HepG2 (cell line): ENCODE measurements around the gene RTCA. TPM values are rescaled to one million over a fixed set of nuclear protein-coding genes. Genes with fewer than 3 reads are reported as not detected.
A peak's percentile ranks its signal among the peaks of the same experiment; 100 is the strongest.

Source experiments
- AHR ChIP-seq: IDR thresholded peaks from 2 replicates; pipeline ENCODE4 v1.6.1; 2018; ENCODE audit warnings: missing genetic modification reagents, missing compliant biosample characterization
- ATM ChIP-seq: fragments of 450-650 bp; IDR thresholded peaks from 2 replicates; pipeline ENCODE4 v1.7.1; 2017; ENCODE audit warnings: mild to moderate bottlenecking, borderline replicate concordance
- ERF ChIP-seq: IDR thresholded peaks from 2 replicates; pipeline ENCODE4 v1.6.1; 2018; ENCODE audit warnings: missing biosample characterization, missing genetic modification reagents
- KDM5B ChIP-seq: sonication (generic); formaldehyde crosslinking; IDR thresholded peaks from 2 replicates; pipeline ENCODE4 v1.4.0; 2020; ENCODE audit warnings: missing genetic modification reagents, mild to moderate bottlenecking, borderline replicate concordance
- MEIS1 ChIP-seq: sonication (generic); formaldehyde crosslinking; IDR thresholded peaks from 2 replicates; pipeline ENCODE4 v1.9.0; 2021; ENCODE audit warnings: mild to moderate bottlenecking, missing genetic modification reagents, moderate library complexity, borderline replicate concordance
- MTA3 ChIP-seq: sonication (generic); formaldehyde crosslinking; IDR thresholded peaks from 2 replicates; pipeline ENCODE4 v1.4.0; 2020; ENCODE audit warnings: missing genetic modification reagents
- NFE2 ChIP-seq: sonication (generic); formaldehyde crosslinking; IDR thresholded peaks from 2 replicates; pipeline ENCODE4 v1.4.0; 2020; ENCODE audit warnings: missing genetic modification reagents
- NFIC ChIP-seq: IDR thresholded peaks from 2 replicates; pipeline ENCODE4 v1.6.1; 2012; ENCODE audit warnings: mild to moderate bottlenecking, low read length, inconsistent platforms
- PAXIP1 ChIP-seq: sonication (generic); formaldehyde crosslinking; conservative IDR thresholded peaks from 2 replicates; pipeline ENCODE4 v1.4.0; 2020; ENCODE audit warnings: mild to moderate bottlenecking, missing genetic modification reagents, moderate library complexity
- PHB2 ChIP-seq: fragments of 450-650 bp; IDR thresholded peaks from 2 replicates; pipeline ENCODE4 v1.6.1; 2018; ENCODE audit not compliant: partially characterized antibody
- PHF5A ChIP-seq: IDR thresholded peaks from one replicate; pipeline ENCODE4 v1.6.1; 2018; ENCODE audit warnings: low read depth, missing genetic modification reagents; ENCODE audit not compliant: unreplicated experiment
- SNRNP70 ChIP-seq: fragments of 200-400 bp; formaldehyde crosslinking; IDR thresholded peaks from 2 replicates; pipeline ENCODE4 v1.6.1; 2017; ENCODE audit warnings: mild to moderate bottlenecking, low read depth, low read length, moderate library complexity
- ZBTB1 ChIP-seq: sonication (generic); formaldehyde crosslinking; IDR thresholded peaks from 2 replicates; pipeline ENCODE4 v1.4.0; 2020; ENCODE audit warnings: missing genetic modification reagents, borderline replicate concordance
- ZNF609 ChIP-seq: sonication (generic); formaldehyde crosslinking; IDR thresholded peaks from 2 replicates; pipeline ENCODE4 v1.4.0; 2020; ENCODE audit warnings: mild to moderate bottlenecking, missing genetic modification reagents, borderline replicate concordance
- polyA plus RNA-seq, 8 experiments: library from polyadenylated mRNA; depleted of rRNA in 3 of 8; stranded (reverse) in 7 of 8; unstranded in 1 of 8; fragments of >200 nt; fragmentation: Illumina TruSeq in 4 of 8; extraction: Trizol in 4 of 8; gene quantifications; 2 replicates each; pipeline versions ENCODE4 v1.2.1 to v1.2.3, GENCODE V29; 2011 to 2016; ENCODE audit warnings: low read depth in 4 of 8, missing spikeins in 1 of 8, mixed read lengths in 1 of 8; ENCODE audit not compliant: insufficient read depth in 1 of 8
- total RNA-seq, 5 experiments: library from RNA; depleted of rRNA; stranded (reverse); fragments of >200 nt; fragmentation: Illumina TruSeq; extraction: Trizol; gene quantifications; 2 replicates each; pipeline ENCODE4 v1.2.3, GENCODE V29; 2016; ENCODE audit warnings: low read depth in 1 of 5
- TF ChIP-seq, protein P1 (sequence below): IDR thresholded peaks from 2 replicates; pipeline ENCODE4 v1.6.1; 2012; ENCODE audit warnings: inconsistent platforms
- TF ChIP-seq, protein P2 (sequence below): sonication (generic); formaldehyde crosslinking; IDR thresholded peaks from 2 replicates; pipeline ENCODE4 v1.5.0; 2020; ENCODE audit warnings: missing genetic modification reagents
- TF ChIP-seq, protein P3 (sequence below): sonication (generic); formaldehyde crosslinking; IDR thresholded peaks from 2 replicates; pipeline ENCODE4 v1.5.0; 2020; ENCODE audit warnings: mild to moderate bottlenecking, missing genetic modification reagents

The RTCA gene
- total and polyA plus RNA-seq, 2 of the 13 experiments (the other 11 are each of a cell fraction or from before 2014, with no cell fraction given), result 22.7 to 31.0 TPM

DNA sequence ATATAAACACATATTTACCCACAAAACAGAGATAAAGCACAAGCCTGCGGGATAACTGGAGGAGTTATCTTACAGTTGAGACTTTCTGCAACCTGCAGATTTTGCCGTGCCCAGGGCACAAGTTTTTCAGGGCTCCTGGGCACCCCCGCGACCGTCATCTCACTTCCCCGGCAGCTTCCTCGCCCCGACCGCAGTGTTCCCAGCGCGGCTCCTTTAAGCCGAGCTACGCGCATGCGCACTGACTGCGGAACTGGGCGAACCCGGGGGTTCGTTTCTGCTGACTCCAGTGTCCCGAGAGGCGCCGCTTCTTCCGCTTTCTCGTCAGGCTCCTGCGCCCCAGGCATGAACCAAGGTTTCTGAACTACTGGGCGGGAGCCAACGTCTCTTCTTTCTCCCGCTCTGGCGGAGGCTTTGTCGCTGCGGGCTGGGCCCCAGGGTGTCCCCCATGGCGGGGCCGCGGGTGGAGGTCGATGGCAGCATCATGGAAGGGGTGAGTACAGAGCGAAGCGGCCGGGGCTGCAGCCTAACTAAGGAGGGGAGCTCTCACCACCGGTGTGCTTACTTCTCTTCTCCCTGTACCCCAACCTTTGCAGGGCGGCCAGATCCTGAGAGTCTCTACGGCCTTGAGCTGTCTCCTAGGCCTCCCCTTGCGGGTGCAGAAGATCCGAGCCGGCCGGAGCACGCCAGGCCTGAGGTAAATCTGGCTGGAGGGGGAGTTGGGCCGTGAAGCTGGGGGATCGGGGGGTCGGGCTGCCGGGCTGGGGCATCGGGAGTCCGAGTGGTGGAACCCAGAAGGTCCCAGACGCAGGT, at the start of gene RTCA (continued):
- TF ChIP-seq, protein P1, sequence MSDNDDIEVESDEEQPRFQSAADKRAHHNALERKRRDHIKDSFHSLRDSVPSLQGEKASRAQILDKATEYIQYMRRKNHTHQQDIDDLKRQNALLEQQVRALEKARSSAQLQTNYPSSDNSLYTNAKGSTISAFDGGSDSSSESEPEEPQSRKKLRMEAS, result no peak; the same call in 1 of the 2 replicates
- TF ChIP-seq ERF (CRISPR knock-in tag), result 0 out of 2 replicates have a peak, but pooled peaks have one; percentile 49
- TF ChIP-seq KDM5B (CRISPR knock-in tag), result peak; percentile 74
- peak; percentile 8; the same call in 1 of the 2 replicates for TF ChIP-seq PAXIP1 (CRISPR knock-in tag)
- no peak for TF ChIP-seq ATM
- no peak for TF ChIP-seq PHF5A (CRISPR knock-in tag)
- no peak for TF ChIP-seq MTA3 (CRISPR knock-in tag)
- no peak for TF ChIP-seq SNRNP70
- no peak for TF ChIP-seq NFIC
- TF ChIP-seq NFE2, result no peak
- no peak for TF ChIP-seq AHR (CRISPR knock-in tag)
- TF ChIP-seq, protein P2, sequence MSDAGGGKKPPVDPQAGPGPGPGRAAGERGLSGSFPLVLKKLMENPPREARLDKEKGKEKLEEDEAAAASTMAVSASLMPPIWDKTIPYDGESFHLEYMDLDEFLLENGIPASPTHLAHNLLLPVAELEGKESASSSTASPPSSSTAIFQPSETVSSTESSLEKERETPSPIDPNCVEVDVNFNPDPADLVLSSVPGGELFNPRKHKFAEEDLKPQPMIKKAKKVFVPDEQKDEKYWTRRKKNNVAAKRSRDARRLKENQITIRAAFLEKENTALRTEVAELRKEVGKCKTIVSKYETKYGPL (CRISPR knock-in tag), result 0 out of 2 replicates have a peak, but pooled peaks have one; percentile 43
- TF ChIP-seq PHB2, result no peak
- TF ChIP-seq, protein P3, sequence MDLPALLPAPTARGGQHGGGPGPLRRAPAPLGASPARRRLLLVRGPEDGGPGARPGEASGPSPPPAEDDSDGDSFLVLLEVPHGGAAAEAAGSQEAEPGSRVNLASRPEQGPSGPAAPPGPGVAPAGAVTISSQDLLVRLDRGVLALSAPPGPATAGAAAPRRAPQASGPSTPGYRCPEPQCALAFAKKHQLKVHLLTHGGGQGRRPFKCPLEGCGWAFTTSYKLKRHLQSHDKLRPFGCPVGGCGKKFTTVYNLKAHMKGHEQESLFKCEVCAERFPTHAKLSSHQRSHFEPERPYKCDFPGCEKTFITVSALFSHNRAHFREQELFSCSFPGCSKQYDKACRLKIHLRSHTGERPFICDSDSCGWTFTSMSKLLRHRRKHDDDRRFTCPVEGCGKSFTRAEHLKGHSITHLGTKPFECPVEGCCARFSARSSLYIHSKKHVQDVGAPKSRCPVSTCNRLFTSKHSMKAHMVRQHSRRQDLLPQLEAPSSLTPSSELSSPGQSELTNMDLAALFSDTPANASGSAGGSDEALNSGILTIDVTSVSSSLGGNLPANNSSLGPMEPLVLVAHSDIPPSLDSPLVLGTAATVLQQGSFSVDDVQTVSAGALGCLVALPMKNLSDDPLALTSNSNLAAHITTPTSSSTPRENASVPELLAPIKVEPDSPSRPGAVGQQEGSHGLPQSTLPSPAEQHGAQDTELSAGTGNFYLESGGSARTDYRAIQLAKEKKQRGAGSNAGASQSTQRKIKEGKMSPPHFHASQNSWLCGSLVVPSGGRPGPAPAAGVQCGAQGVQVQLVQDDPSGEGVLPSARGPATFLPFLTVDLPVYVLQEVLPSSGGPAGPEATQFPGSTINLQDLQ (CRISPR knock-in tag), result no peak
- TF ChIP-seq ZNF609 (CRISPR knock-in tag), result no peak
- TF ChIP-seq ZBTB1 (CRISPR knock-in tag), result no peak
- no peak for TF ChIP-seq MEIS1
